ENCODE measurements around the gene SHF.

Gene SHF

GRCh38 chr15:45182996-45183395, 4.8 kb downstream of the SHF start:
- Mint-ChIP-seq H3K4me1 (peaks cover 70% of the 10 kb centered on the region), H3K27me3 (no peaks in the 10 kb centered on the region), H3K4me3 (no peak overlapping the region), H3K9me3 (no peaks in the 10 kb centered on the region), H3K27ac (no peak overlapping the region)
- DNase-seq (no peak), ATAC-seq (no peak)

DNA sequence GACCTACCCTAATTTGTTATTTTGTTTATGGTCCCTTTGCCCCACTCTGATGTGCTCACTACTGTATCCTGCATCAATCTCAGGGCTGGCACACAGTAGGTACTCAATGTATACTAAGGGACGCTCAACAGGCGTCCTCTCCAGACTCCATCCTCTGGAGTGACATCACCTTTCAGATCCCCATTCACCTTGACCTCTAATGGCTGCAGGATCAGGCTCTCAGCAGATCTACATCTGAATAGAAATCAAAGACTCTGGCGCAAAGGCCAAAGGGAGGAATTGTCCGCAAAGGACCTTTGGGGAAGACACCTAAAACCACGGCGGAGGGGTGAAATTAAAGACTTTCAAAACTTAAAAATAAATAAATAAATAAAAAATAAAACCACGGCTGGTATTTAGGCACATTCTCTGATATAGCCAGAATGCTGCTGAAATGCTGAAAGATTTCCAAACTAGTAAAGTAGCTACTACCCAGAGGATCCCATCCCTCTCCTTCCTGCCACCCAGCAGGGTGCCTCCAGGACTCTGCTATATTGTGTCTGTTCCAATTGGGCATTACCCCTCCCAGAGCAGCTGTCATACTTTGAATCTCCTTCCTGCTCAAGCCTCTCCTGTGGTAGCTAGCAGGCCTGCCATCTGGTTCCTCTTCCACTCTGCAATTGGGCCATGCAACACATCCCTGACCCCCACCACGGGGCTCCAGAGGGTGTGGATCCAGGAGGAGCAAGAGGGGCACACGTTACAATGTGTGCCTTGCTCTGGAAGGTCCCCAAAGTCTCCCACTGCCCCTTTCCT, 6.1 kb downstream of the SHF start:
- H3K27me3 Mint-ChIP-seq: no peaks in the 10 kb centered on the region
- no peak overlapping the region for H3K4me3 Mint-ChIP-seq
- H3K9me3 Mint-ChIP-seq: no peaks in the 10 kb centered on the region
- no peak for DNase-seq
- no peak overlapping the region for H3K27ac Mint-ChIP-seq
- ATAC-seq: no peak
- H3K4me1 Mint-ChIP-seq: peaks cover 66% of the 10 kb centered on the region

DNA sequence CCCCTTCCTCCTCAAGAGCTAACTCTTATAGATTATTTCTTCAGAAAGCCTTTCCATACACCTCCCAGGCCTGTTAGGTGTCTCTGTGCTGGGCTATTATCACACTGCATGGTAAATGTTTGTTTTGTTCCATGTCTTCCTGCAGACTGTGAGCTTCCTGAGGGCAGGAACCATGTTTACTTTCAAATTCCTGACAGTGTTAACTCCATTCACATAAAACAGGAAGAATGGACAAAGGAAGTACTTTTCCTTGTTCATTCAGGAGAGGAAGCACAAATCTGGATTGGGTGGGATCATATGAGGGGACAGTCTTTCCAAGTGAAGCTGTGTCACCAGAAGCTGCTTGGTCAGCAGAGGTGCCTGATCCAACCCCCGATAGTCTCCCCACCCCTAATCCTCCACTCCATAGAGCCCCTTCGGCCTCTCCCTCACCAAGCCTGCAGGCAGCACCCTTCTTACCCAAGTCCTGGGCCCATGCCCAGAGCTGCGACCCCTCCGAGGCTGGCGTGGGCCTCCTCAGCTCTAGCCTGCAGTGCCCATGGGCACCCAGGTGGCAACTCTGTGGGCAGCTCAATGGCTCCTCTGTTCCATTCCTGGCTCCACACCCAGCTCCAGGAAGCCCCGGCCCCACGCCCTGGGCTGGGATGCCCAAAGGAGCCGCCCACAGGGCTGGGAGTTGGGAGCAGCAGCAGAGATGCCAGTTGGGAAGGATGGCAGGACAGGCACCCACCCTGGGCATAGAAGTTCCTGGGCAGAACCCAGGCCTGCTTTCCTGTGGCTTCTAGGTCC, 6.9 kb downstream of the SHF start:
- DNase-seq (no peak), ATAC-seq (no peak)
- Mint-ChIP-seq H3K9me3 (no peaks in the 10 kb centered on the region), H3K4me1 (peaks cover 57% of the 10 kb centered on the region), H3K27me3 (no peaks in the 10 kb centered on the region), H3K27ac (no peak overlapping the region), H3K4me3 (no peak overlapping the region)

DNA sequence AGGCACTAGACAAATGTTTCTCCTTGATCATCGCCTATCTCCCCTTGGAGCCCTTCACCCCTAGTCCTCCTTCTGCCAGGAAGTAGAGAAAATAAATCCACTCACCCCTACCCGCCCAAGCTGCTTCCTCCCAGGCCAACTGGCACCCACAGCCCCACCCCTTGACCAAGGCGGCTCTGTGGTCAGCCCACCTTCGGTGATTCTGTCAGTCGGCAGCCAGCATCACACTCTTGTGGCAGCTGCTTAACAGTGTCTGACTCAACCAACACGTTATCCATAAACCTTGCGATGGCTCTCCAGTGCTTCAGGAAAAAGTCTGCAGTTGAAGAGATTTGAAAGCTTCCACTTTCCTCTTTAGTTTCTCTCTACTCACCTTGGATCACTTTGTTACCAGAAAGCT, 7.6 kb downstream of the SHF start:
- Mint-ChIP-seq H3K27ac (no peak overlapping the region), H3K9me3 (no peaks in the 10 kb centered on the region), H3K27me3 (no peaks in the 10 kb centered on the region), H3K4me3 (no peak overlapping the region), H3K4me1 (peaks cover 51% of the 10 kb centered on the region)
- DNase-seq (peak in 1 of 2 donors; percentile 38), ATAC-seq (peak; percentile 74)

GRCh38 chr15:45179221-45179985, 8.4 kb downstream of the SHF start:
- DNase-seq: peak; percentile 26 to 38
- no peak overlapping the region for H3K27ac Mint-ChIP-seq

GRCh38 chr15:45177285-45177684, 10.5 kb downstream of the SHF start:
- ATAC-seq (no peak), DNase-seq (no peak)
- H3K27me3 Mint-ChIP-seq: no peaks in the 10 kb centered on the region
- no peak overlapping the region for H3K4me3 Mint-ChIP-seq
- no peaks in the 10 kb centered on the region for H3K9me3 Mint-ChIP-seq
- H3K27ac Mint-ChIP-seq: no peak overlapping the region
- H3K4me1 Mint-ChIP-seq: peaks cover 25% of the 10 kb centered on the region

More at GRCh38 chr15:45179221-45179985, 8.4 kb downstream of the SHF start:
- peak; percentile 21 for ATAC-seq
- no peak overlapping the region for H3K4me3 Mint-ChIP-seq
- H3K9me3 Mint-ChIP-seq: no peaks in the 10 kb centered on the region
- no peaks in the 10 kb centered on the region for H3K27me3 Mint-ChIP-seq
- peaks cover 43% of the 10 kb centered on the region for H3K4me1 Mint-ChIP-seq

DNA sequence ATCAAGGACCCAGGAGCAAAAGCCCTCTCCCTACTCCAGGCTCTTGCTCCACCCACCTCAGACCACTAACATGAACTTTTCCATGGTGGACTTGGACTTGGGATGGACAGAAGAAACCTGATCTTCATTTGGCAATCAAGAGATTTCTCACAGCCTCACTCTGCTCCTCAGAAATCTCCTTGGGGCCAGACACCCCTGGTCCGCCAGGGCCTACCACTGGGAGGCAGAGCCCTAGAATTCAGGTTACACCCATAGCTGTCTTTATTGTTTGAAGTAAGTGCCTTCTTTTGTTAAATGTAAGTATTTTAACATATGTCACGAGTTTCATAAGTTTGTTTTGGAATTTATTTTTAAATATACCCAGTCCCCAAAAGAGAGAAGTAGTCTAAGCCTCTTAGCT, 13.2 kb downstream of the SHF start:
- ATAC-seq (no peak), DNase-seq (no peak)
- H3K27me3 Mint-ChIP-seq: no peaks in the 10 kb centered on the region
- no peaks in the 10 kb centered on the region for H3K9me3 Mint-ChIP-seq
- H3K27ac Mint-ChIP-seq: no peak overlapping the region
- no peak overlapping the region for H3K4me3 Mint-ChIP-seq
- no peaks in the 10 kb centered on the region for H3K4me1 Mint-ChIP-seq

GRCh38 chr15:45174069-45174468, 13.7 kb downstream of the SHF start:
- no peak overlapping the region for H3K4me3 Mint-ChIP-seq
- ATAC-seq: no peak
- H3K9me3 Mint-ChIP-seq: no peaks in the 10 kb centered on the region
- DNase-seq: no peak
- no peaks in the 10 kb centered on the region for H3K4me1 Mint-ChIP-seq
- H3K27ac Mint-ChIP-seq: no peak overlapping the region
- no peaks in the 10 kb centered on the region for H3K27me3 Mint-ChIP-seq

DNA sequence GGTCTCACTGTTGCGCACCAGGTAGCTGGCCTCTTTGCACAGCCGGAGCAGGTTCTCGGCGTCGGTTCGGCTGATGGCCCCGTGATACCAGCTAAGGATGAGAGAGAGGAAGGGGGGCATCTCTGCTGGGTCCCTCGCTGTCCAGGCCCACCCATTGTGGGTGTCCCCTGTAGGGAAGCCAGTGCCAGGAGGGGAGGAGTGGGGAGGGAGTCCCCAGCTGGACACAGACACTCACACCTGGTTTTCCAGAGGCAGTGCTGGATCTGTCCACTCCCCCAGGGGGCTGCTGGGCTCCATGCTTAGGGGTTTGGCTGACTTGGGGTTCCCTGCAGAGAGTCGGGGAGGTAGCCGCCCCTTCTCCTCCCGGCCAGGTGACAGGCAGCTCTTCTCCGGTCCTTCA, 15.9 kb downstream of the SHF start:
- H3K27ac Mint-ChIP-seq: no peak overlapping the region
- ATAC-seq (no peak), DNase-seq (no peak)
- no peaks in the 10 kb centered on the region for H3K9me3 Mint-ChIP-seq
- H3K27me3 Mint-ChIP-seq: no peaks in the 10 kb centered on the region
- no peak overlapping the region for H3K4me3 Mint-ChIP-seq
- peaks cover 7% of the 10 kb centered on the region for H3K4me1 Mint-ChIP-seq

DNA sequence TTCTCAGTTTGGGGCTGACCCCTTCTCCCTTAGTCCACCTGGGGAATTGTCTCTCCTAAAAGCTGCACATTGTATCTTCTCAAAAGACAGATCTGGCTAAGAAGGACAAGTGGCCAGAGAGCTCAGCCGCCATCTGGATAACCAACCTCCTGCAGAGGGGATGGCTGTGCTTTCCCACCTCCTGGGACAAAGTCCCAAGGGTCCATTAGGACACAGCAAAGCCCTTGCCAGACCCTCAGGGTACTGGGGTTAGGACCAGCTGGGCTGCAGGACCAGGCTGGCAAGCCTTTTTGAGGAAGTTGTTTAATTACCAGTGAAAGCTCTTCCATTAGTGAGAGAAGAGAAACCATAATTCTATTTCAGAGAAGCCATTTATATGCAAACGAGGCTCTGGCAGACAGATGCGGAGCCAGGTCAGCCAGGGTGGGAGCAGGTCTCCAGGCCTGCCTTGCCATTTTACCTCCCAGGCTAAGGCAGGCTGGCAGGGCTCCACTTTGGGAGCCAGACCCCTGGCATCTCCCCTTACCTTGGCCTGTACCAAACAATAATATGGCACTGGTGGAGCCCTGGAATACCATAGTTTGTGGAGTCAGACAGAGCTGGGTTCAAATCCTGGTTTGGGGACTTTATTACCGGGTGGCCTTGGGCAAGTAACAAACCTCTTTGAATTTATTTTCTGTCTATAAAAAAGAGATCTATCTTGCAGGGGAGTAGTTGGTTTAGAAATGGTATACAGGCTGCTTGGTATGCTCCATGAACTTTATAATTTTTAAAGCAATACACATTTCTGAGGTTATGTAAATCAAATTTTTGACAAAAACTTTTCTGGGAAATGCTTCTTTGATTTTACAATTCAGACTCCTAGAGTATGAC, 17.9 kb downstream of the SHF start:
- H3K27ac Mint-ChIP-seq: peak overlapping the region in 1 of 2 donors; percentile 9
- DNase-seq (no peak), ATAC-seq (no peak)
- no peaks in the 10 kb centered on the region for H3K27me3 Mint-ChIP-seq
- peaks cover 24% of the 10 kb centered on the region for H3K4me1 Mint-ChIP-seq
- no peak overlapping the region for H3K4me3 Mint-ChIP-seq
- no peaks in the 10 kb centered on the region for H3K9me3 Mint-ChIP-seq

DNA sequence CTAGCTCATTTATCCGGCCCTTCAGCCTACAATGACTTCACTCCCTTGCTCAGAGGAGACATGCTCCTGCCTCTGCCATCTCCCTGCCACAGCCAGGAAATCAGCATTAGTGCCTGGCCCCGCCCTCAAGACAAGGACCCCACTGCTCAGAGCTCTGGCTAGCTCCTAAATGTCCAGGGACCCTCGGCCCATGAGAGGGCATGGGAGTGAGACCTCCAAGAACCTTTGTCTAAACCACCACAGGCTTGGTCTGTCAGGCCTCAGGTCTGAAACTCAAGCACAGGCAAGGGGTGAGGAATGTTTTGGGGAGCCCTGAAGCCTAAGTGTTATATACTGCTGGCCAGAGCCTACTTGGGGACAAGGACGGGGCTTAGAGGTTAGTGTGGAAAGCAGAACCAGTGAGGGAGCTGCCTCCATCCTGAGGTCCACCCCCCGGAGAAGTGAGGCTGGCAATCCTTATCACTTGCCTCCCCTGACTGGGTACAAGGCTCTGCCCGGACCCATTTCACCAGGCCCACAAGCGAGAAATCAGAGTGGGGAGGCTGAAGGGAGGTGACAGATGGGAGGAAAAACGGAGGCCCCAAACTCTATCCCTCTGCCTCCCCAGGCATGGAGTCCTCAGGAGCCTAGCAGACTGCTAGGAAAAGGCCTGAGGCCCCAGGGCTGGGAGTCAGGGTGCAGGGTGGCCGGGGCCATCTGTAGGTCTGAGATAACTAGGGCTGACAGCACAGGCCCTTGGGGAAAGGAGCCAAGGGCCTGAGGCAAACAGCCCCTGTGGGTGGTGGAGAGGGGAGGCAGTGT, 18.8 kb downstream of the SHF start:
- Mint-ChIP-seq H3K27me3 (no peaks in the 10 kb centered on the region), H3K4me1 (peaks cover 24% of the 10 kb centered on the region), H3K27ac (no peak overlapping the region), H3K4me3 (no peak overlapping the region), H3K9me3 (no peaks in the 10 kb centered on the region)
- ATAC-seq: no peak
- DNase-seq: no peak

DNA sequence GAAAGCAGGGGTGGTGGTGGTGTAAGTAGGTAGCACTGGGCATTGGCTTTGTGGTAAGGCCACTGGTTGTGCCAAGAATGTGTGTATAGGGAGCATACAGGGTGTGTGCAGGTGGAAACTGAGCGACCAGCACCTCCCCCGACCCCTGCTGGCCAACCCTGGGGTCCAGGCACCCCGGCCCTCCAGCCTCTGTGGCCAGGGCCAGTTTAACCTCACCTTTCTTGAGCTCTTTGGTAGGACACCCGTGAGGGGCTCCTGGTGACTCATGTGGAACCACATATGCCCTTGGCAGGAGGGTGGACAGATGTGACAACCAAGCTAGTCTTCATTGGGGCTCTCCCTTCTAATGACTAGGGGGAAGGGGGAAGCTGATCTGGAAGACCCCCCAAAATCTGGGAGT, 19.5 kb downstream of the SHF start:
- Mint-ChIP-seq H3K27ac (no peak overlapping the region), H3K4me3 (no peak overlapping the region), H3K9me3 (no peaks in the 10 kb centered on the region), H3K27me3 (no peaks in the 10 kb centered on the region), H3K4me1 (peaks cover 25% of the 10 kb centered on the region)
- ATAC-seq: no peak
- no peak for DNase-seq

DNA sequence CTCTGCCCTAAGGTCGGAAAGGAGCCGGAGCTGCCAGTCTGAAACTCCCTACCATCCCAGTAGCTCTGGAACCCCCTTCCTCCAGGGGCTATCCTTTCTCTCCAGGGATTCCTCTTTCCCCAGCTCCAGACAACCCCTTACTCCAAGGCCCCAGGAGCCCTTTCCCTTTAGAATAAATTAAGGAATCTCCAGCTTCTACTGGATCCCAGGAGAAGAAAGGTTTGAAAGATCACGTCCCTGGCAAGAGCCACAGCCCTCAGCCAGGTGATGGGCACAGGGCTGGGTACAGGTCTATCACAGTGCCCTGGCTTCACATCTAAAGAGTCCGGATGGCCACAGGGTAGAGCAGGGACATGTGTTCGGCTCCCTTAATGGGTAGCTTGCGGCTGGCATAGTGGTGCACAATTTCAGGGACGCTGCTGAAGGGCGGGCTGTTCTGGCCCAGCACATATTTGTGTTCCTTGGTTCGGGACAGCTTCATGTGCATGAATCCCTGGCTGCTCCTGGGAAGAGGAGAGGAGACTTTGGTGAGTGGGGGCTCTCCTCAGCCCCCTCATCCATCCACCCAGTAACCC, 20.0 kb downstream of the SHF start:
- Mint-ChIP-seq H3K4me3 (peak overlapping the region; percentile 73 to 75), H3K27ac (peak overlapping the region in 1 of 2 donors; percentile 76), H3K4me1 (peaks cover 31% of the 10 kb centered on the region), H3K27me3 (no peaks in the 10 kb centered on the region), H3K9me3 (no peaks in the 10 kb centered on the region)
- DNase-seq (no peak), ATAC-seq (no peak)

Measured in stimulated activated naive CD8-positive, alpha-beta T cell treated with anti-CD3 and anti-CD28 coated beads, Interleukin-15, amount 100 ng/mL, for 72 hours (primary cell).